WTC11 (cell line): Measurements from ENCODE around the gene ZNF789.

Source experiments
- ATF3 ChIP-seq: sonication (generic); formaldehyde crosslinking; conservative IDR thresholded peaks from 2 replicates; pipeline ENCODE4 v1.8.1; 2022; ENCODE audit warnings: mild to moderate bottlenecking, missing genetic modification reagents
- CTCF ChIP-seq: fragments of 200-600 bp; IDR thresholded peaks from 2 replicates; pipeline ENCODE4 v1.8.0; 2022; ENCODE audit warnings: antibody characterized with exemption
- FOXP4 ChIP-seq: sonication (generic); formaldehyde crosslinking; IDR thresholded peaks from 2 replicates; pipeline ENCODE4 v1.8.0; 2022; ENCODE audit warnings: mild to moderate bottlenecking, missing genetic modification reagents
- PREB ChIP-seq: sonication (generic); formaldehyde crosslinking; IDR thresholded peaks from 2 replicates; pipeline ENCODE4 v1.8.1; 2022; ENCODE audit warnings: mild to moderate bottlenecking, missing genetic modification reagents, moderate library complexity, borderline replicate concordance
- TEAD4 ChIP-seq: sonication (generic); formaldehyde crosslinking; IDR thresholded peaks from 2 replicates; pipeline ENCODE4 v1.8.0; 2022; ENCODE audit warnings: mild to moderate bottlenecking, missing genetic modification reagents
- USF1 ChIP-seq: sonication (generic); formaldehyde crosslinking; IDR thresholded peaks from 2 replicates; pipeline ENCODE4 v1.8.0; 2022; ENCODE audit warnings: mild to moderate bottlenecking, missing genetic modification reagents
- USF2 ChIP-seq: sonication (generic); formaldehyde crosslinking; IDR thresholded peaks from 2 replicates; pipeline ENCODE4 v1.8.1; 2023; ENCODE audit warnings: mild to moderate bottlenecking, missing genetic modification reagents, moderate library complexity

- TF ChIP-seq CTCF, result no peak
- TF ChIP-seq USF1 (CRISPR knock-in tag), result 0 out of 2 replicates have a peak, but pooled peaks have one; percentile 2
- TF ChIP-seq FOXP4 (CRISPR knock-in tag), result no peak
- TF ChIP-seq USF2 (CRISPR knock-in tag), result no peak
- TF ChIP-seq TEAD4 (CRISPR knock-in tag), result no peak
- no peak for TF ChIP-seq PREB (CRISPR knock-in tag)
- TF ChIP-seq ATF3, result no peak
Observed at GRCh38 chr7:99500637-99501009, 27.9 kb downstream of the ZNF789 start.
